Measurements from ENCODE around the gene MIB2. TPM values are rescaled to one million over a fixed set of nuclear protein-coding genes. Genes with fewer than 3 reads are reported as not detected.

Gene MIB2
- total RNA-seq, 4 donors from 2014 or later, result 94.2 to 346 (median 224) TPM

GRCh38 chr1:1669468-1670440 is 54.5 kb downstream of the MIB2 start:
- in situ Hi-C loops (cut with MboI; ENCODE audit: low pct_ligation_motif_present in 1 of 4, low pct_unique_long_range_greater_than_20kb in 1 of 4, low sequenced_read_pairs in 3 of 4), result no loop called here
- DNase-seq, result no peak
- Histone ChIP-seq H3K4me3 (no peak overlapping the region), H3K27me3 (no peaks in the 10 kb centered on the region), H3K9me3 (no peaks in the 10 kb centered on the region), H3K4me1 (no peaks in the 10 kb centered on the region), H3K36me3 (peaks cover 0 to 40% (median 14%) of the 10 kb centered on the region in 4 donors), H3K27ac (no peak overlapping the region)
- no peak for TF ChIP-seq POLR2A (IDR thresholded peaks at IDR 0.05)
- no peak for TF ChIP-seq CTCF (IDR thresholded peaks at IDR 0.05)
- no peak for TF ChIP-seq EP300 (IDR thresholded peaks at IDR 0.05; ENCODE audit: low read depth)
- no peak for TF ChIP-seq POLR2AphosphoS5 (IDR thresholded peaks at IDR 0.05)
- intact Hi-C loops (cut with DNase I; ENCODE audit: low total_unique reads), result no loop called here
- 88 to 93% methylated on average over 14 to 30 of the region's 43 CpGs for WGBS, 2 donors (ENCODE audit: low coverage in 1 of 2)

- Histone ChIP-seq H3K27ac (no peak overlapping the region), H3K9me3 (no peaks in the 10 kb centered on the region), H3K36me3 (peaks cover 0 to 30% (median 9%) of the 10 kb centered on the region in 4 donors), H3K4me1 (no peaks in the 10 kb centered on the region), H3K4me3 (no peak overlapping the region), H3K27me3 (no peaks in the 10 kb centered on the region)
- WGBS, 2 donors (ENCODE audit: low coverage in 1 of 2), result 93% methylated on average over 24 of the region's 24 CpGs; no CpG with 5 or more reads in 1 of the 2 donors
- intact Hi-C loops (cut with DNase I; ENCODE audit: low total_unique reads), result no loop called here
- TF ChIP-seq CTCF (IDR thresholded peaks at IDR 0.05) (no peak), EP300 (IDR thresholded peaks at IDR 0.05; ENCODE audit: low read depth) (no peak), POLR2AphosphoS5 (IDR thresholded peaks at IDR 0.05) (no peak), POLR2A (IDR thresholded peaks at IDR 0.05) (no peak)
- no peak for DNase-seq
- in situ Hi-C loops (cut with MboI; ENCODE audit: low pct_ligation_motif_present in 1 of 4, low pct_unique_long_range_greater_than_20kb in 1 of 4, low sequenced_read_pairs in 3 of 4), result no loop called here
Measured at GRCh38 chr1:1670866-1671265, 55.6 kb downstream of the MIB2 start.

GRCh38 chr1:1671365-1672119 is 56.2 kb downstream of the MIB2 start:
- intact Hi-C loops (cut with DNase I; ENCODE audit: low total_unique reads) (no loop called here), in situ Hi-C loops (cut with MboI; ENCODE audit: low pct_ligation_motif_present in 1 of 4, low pct_unique_long_range_greater_than_20kb in 1 of 4, low sequenced_read_pairs in 3 of 4) (no loop called here)
- no peak for DNase-seq
- H3K9me3 ChIP-seq, result no peaks in the 10 kb centered on the region
- no peak overlapping the region for H3K4me3 ChIP-seq
- TF ChIP-seq POLR2A (IDR thresholded peaks at IDR 0.05) (no peak), CTCF (IDR thresholded peaks at IDR 0.05) (no peak), POLR2AphosphoS5 (IDR thresholded peaks at IDR 0.05) (no peak), EP300 (IDR thresholded peaks at IDR 0.05; ENCODE audit: low read depth) (no peak)
- peaks cover 0 to 23% (median 5%) of the 10 kb centered on the region in 4 donors for H3K36me3 ChIP-seq
- WGBS, 2 donors (ENCODE audit: low coverage in 1 of 2), result 87% methylated on average over 26 of the region's 27 CpGs; no CpG with 5 or more reads in 1 of the 2 donors
- H3K27me3 ChIP-seq, result no peaks in the 10 kb centered on the region
- no peak overlapping the region for H3K27ac ChIP-seq
- no peaks in the 10 kb centered on the region for H3K4me1 ChIP-seq

Data from transverse colon (tissue), 4 donors.